ENCODE results near the gene MICALL1.

MICALL1 gene

GRCh38 chr22:37923927-37924326 is 17.8 kb downstream of the MICALL1 start:
- TF ChIP-seq, protein P1, sequence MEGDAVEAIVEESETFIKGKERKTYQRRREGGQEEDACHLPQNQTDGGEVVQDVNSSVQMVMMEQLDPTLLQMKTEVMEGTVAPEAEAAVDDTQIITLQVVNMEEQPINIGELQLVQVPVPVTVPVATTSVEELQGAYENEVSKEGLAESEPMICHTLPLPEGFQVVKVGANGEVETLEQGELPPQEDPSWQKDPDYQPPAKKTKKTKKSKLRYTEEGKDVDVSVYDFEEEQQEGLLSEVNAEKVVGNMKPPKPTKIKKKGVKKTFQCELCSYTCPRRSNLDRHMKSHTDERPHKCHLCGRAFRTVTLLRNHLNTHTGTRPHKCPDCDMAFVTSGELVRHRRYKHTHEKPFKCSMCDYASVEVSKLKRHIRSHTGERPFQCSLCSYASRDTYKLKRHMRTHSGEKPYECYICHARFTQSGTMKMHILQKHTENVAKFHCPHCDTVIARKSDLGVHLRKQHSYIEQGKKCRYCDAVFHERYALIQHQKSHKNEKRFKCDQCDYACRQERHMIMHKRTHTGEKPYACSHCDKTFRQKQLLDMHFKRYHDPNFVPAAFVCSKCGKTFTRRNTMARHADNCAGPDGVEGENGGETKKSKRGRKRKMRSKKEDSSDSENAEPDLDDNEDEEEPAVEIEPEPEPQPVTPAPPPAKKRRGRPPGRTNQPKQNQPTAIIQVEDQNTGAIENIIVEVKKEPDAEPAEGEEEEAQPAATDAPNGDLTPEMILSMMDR (IDR thresholded peaks at IDR 0.05; ENCODE audit: low read depth, low read length, missing control alignments), result no peak
- DNase-seq (ENCODE audit: low read depth), result no peak
- no peak overlapping the region for H3K4me3 ChIP-seq (ENCODE audit: low read depth, low read length)
- in situ Hi-C loops (cut with HindIII; ENCODE audit: low sequenced_read_pairs), result no loop called here

GRCh38 chr22:37924386-37925065 is 18.4 kb downstream of the MICALL1 start:
- TF ChIP-seq, protein P1 (IDR thresholded peaks at IDR 0.05; ENCODE audit: low read depth, low read length, missing control alignments), result no peak
- in situ Hi-C loops (cut with HindIII; ENCODE audit: low sequenced_read_pairs), result no loop called here
- no peak for DNase-seq (ENCODE audit: low read depth)
- no peak overlapping the region for H3K4me3 ChIP-seq (ENCODE audit: low read depth, low read length)

DNA sequence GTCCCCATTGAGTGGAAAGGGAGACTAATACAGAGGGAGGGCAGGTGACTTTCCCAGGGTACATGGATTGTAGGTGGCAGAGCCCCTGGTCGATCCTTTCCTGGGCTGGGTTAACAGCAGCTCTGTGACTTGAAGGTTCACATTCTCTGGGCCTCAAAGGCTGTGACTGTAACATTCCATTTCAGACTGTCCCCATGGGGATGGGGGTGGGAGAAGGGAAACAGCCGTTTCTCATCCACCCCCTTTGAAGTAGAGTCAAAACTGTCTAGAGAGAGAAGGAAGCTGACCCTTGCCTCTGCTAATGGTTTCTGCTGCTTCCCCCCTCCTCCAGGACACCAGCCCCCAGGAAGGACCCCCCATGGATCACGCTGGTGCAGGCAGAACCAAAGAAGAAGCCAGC is 19.2 kb downstream of the MICALL1 start:
- no peak for DNase-seq (ENCODE audit: low read depth)
- in situ Hi-C loops (cut with HindIII; ENCODE audit: low sequenced_read_pairs), result no loop called here
- TF ChIP-seq, protein P1 (IDR thresholded peaks at IDR 0.05; ENCODE audit: low read depth, low read length, missing control alignments), result no peak
- no peak overlapping the region for H3K4me3 ChIP-seq (ENCODE audit: low read depth, low read length)

- H3K4me3 ChIP-seq (ENCODE audit: low read depth, low read length), result no peak overlapping the region
- no peak for DNase-seq (ENCODE audit: low read depth)
- TF ChIP-seq, protein P1 (IDR thresholded peaks at IDR 0.05; ENCODE audit: low read depth, low read length, missing control alignments), result no peak
- in situ Hi-C loops (cut with HindIII; ENCODE audit: low sequenced_read_pairs), result no loop called here
Measured at GRCh38 chr22:37925767-37926166, 19.7 kb downstream of the MICALL1 start.

GRCh38 chr22:37926358-37926757 is 20.3 kb downstream of the MICALL1 start:
- TF ChIP-seq, protein P1 (IDR thresholded peaks at IDR 0.05; ENCODE audit: low read depth, low read length, missing control alignments), result no peak
- in situ Hi-C loops (cut with HindIII; ENCODE audit: low sequenced_read_pairs), result no loop called here
- DNase-seq (ENCODE audit: low read depth), result no peak
- no peak overlapping the region for H3K4me3 ChIP-seq (ENCODE audit: low read depth, low read length)

GRCh38 chr22:37926771-37927636 is 20.9 kb downstream of the MICALL1 start:
- in situ Hi-C loops (cut with HindIII; ENCODE audit: low sequenced_read_pairs), result no loop called here
- TF ChIP-seq, protein P1 (IDR thresholded peaks at IDR 0.05; ENCODE audit: low read depth, low read length, missing control alignments), result no peak
- no peak for DNase-seq (ENCODE audit: low read depth)

More at GRCh38 chr22:37926771-37927636, 20.9 kb downstream of the MICALL1 start:
- H3K4me3 ChIP-seq (ENCODE audit: low read depth, low read length), result no peak overlapping the region
